Hematopoietic multipotent progenitor cell treated with erythropoietin and hydrocortisone succinate and interleukin-3 and kit ligand, for 6 days (in vitro differentiated cells): ENCODE data around the gene PRF1.
A peak's percentile ranks its signal among the peaks of the same experiment; 100 is the strongest.
"Not testable (repeated sequence)": the region's sequence is repeated elsewhere in the genome, so short reads cannot be mapped to it uniquely, and the experiment has no call there.

Source experiments
- DNase-seq: peaks from one replicate; pipeline ENCODE4 v3.0.0-alpha.2; 2015

Gene PRF1

GRCh38 chr10:70592746-70593512 lies 9.6 kb downstream of the PRF1 start:
- peak; percentile 57 for DNase-seq

GRCh38 chr10:70592186-70592735 lies 10.3 kb downstream of the PRF1 start:
- no peak for DNase-seq

GRCh38 chr10:70590655-70591416 lies 11.7 kb downstream of the PRF1 start:
- no peak for DNase-seq

GRCh38 chr10:70589762-70590654 lies 12.5 kb downstream of the PRF1 start:
- DNase-seq = no peak

- no peak for DNase-seq
These were observed 13.5 kb downstream of the PRF1 start for GRCh38 chr10:70588859-70589570.

- no peak for DNase-seq
These were observed 14.3 kb downstream of the PRF1 start for GRCh38 chr10:70588255-70588654.

- DNase-seq = no peak
These were observed 15.4 kb downstream of the PRF1 start for GRCh38 chr10:70587045-70587658.

- DNase-seq = no peak
These were observed 16.1 kb downstream of the PRF1 start for GRCh38 chr10:70586348-70586930.

GRCh38 chr10:70585578-70586169 lies 16.9 kb downstream of the PRF1 start:
- DNase-seq = no peak

GRCh38 chr10:70584909-70585544 lies 17.5 kb downstream of the PRF1 start:
- peak; percentile 61 for DNase-seq

- no peak for DNase-seq
These were observed 18.2 kb downstream of the PRF1 start for GRCh38 chr10:70584366-70584765.

- DNase-seq = no peak
These were observed 18.9 kb downstream of the PRF1 start for GRCh38 chr10:70583669-70584037.

GRCh38 chr10:70582793-70583668 lies 19.5 kb downstream of the PRF1 start:
- DNase-seq = no peak

GRCh38 chr10:70581176-70581575 lies 21.4 kb downstream of the PRF1 start:
- not testable (repeated sequence) for DNase-seq

GRCh38 chr10:70579234-70580002 lies 23.1 kb downstream of the PRF1 start:
- DNase-seq = no peak

- peak; percentile 73 for DNase-seq
These were observed 24.1 kb downstream of the PRF1 start for GRCh38 chr10:70578371-70578947.

GRCh38 chr10:70576803-70577517 lies 25.6 kb downstream of the PRF1 start:
- peak; percentile 51 for DNase-seq
